Keratinocyte (primary cell): ENCODE results near the gene FGF11. TPM values are rescaled to one million over a fixed set of nuclear protein-coding genes. Genes with fewer than 3 reads are reported as not detected.

Source experiments
- DNase-seq: peaks from one replicate; pipeline ENCODE4 v3.0.0-alpha.2; 2011; ENCODE audit warnings: low read depth, missing footprints, low spot score
- FAIRE-seq: peaks from 2 replicates; lab custom pipeline; 2011; peaks lifted over from hg19 to GRCh38; lab: Jason Lieb, UNC
- H2AFZ ChIP-seq: 2 replicates; pipeline ENCODE4 v1.6.0; 2012; ENCODE audit warnings: low read length, control low read depth, inconsistent platforms; ENCODE audit not compliant: control insufficient read depth
- H3K27ac ChIP-seq: 2 replicates; pipeline ENCODE4 v1.5.1; 2011; ENCODE audit warnings: low read length; ENCODE audit not compliant: control insufficient read depth, insufficient read depth
- H3K27me3 ChIP-seq: 3 replicates; pipeline ENCODE4 v1.6.0; 2011; ENCODE audit warnings: low read length; ENCODE audit not compliant: control insufficient read depth, insufficient read depth; ENCODE audit errors: extremely low read depth
- H3K36me3 ChIP-seq, 2 experiments: 2 replicates in 1 of 2; 3 replicates in 1 of 2; pipeline ENCODE4 v1.5.1; 2011; ENCODE audit warnings: low read length in 2 of 2, mild to moderate bottlenecking in 1 of 2; ENCODE audit not compliant: control insufficient read depth in 2 of 2, insufficient read depth in 2 of 2; ENCODE audit errors: extremely low read depth in 1 of 2
- H3K4me1 ChIP-seq: 3 replicates; pipeline ENCODE4 v1.5.1; 2011; ENCODE audit warnings: low read length; ENCODE audit not compliant: control insufficient read depth, insufficient read depth; ENCODE audit errors: extremely low read depth
- H3K4me2 ChIP-seq: 3 replicates; pipeline ENCODE4 v1.6.0; 2011; ENCODE audit warnings: low read depth, low read length; ENCODE audit not compliant: control insufficient read depth, insufficient read depth; ENCODE audit errors: extremely low read depth
- H3K4me3 ChIP-seq, 3 experiments: fragments of 200-600 bp in 1 of 3; sonication (generic) in 1 of 3; 2 replicates in 2 of 3; 3 replicates in 1 of 3; pipeline ENCODE4 v1.5.1; 2011 to 2016; ENCODE audit warnings: low read length in 3 of 3, mild to moderate bottlenecking in 3 of 3, control low read depth in 2 of 3, inconsistent platforms in 1 of 3, low read depth in 1 of 3, mixed read lengths in 1 of 3, mixed run types in 1 of 3, moderate library complexity in 1 of 3; ENCODE audit not compliant: control insufficient read depth in 2 of 3, insufficient read depth in 2 of 3; ENCODE audit errors: extremely low read depth in 1 of 3
- H3K79me2 ChIP-seq: 2 replicates; pipeline ENCODE4 v1.6.0; 2012; ENCODE audit warnings: low read length; ENCODE audit not compliant: control insufficient read depth, insufficient read depth
- H3K9ac ChIP-seq: 3 replicates; pipeline ENCODE4 v1.6.0; 2011; ENCODE audit warnings: low read length; ENCODE audit not compliant: control insufficient read depth, insufficient read depth; ENCODE audit errors: extremely low read depth
- H3K9me1 ChIP-seq: 3 replicates; pipeline ENCODE4 v1.6.0; 2011; ENCODE audit warnings: low read length; ENCODE audit not compliant: control insufficient read depth, insufficient read depth; ENCODE audit errors: extremely low read depth
- H3K9me3 ChIP-seq: 2 replicates; pipeline ENCODE4 v1.5.1; 2012; ENCODE audit warnings: low read depth, low read length; ENCODE audit not compliant: control insufficient read depth
- H4K20me1 ChIP-seq: 3 replicates; pipeline ENCODE4 v1.6.0; 2011; ENCODE audit warnings: low read length; ENCODE audit not compliant: control insufficient read depth, insufficient read depth; ENCODE audit errors: extremely low read depth
- EZH2 ChIP-seq: IDR thresholded peaks from one replicate; pipeline ENCODE4 v1.6.1; 2012; ENCODE audit warnings: inconsistent platforms, mild to moderate bottlenecking, low read length, moderate library complexity
- dilution Hi-C: fragments of 300-500 bp; cut with MboI; formaldehyde crosslinking; loops from one replicate; pipeline ENCODE4 v1.7.0; 2020; ENCODE audit warnings: low sequenced_read_pairs; ENCODE audit not compliant: extremely low pct_ligation_motif_present
- polyA plus RNA-seq, 5 experiments: library from polyadenylated mRNA; depleted of rRNA in 3 of 5; stranded (reverse) in 3 of 5; stranded (forward) in 1 of 5; unstranded in 1 of 5; fragments of >200 nt; gene quantifications; 1 replicate in 1 of 5; 2 replicates in 3 of 5; 3 replicates in 1 of 5; pipeline versions ENCODE4 v1.2.1 to v1.2.3, GENCODE V29; 2011 to 2012; ENCODE audit warnings: missing spikeins in 2 of 5, low read depth in 1 of 5, low replicate concordance in 1 of 5
- TF ChIP-seq, protein P1 (sequence below), 3 experiments: IDR thresholded peaks in 1 of 3; conservative IDR thresholded peaks in 1 of 3; optimal IDR thresholded peaks in 1 of 3; 2 replicates in 2 of 3; 3 replicates in 1 of 3; pipeline versions ENCODE3 to v1.5.1; 2011; ENCODE audit warnings: low read length in 3 of 3, mild to moderate bottlenecking in 3 of 3, moderate library complexity in 2 of 3, control low read depth in 1 of 3, inconsistent platforms in 1 of 3; ENCODE audit not compliant: insufficient read depth in 2 of 3; ENCODE audit errors: extremely low read depth in 1 of 3

Gene FGF11
- polyA plus RNA-seq, 1 donor (not counting 4 experiments of a cell fraction or from before 2014, with no cell fraction given) = 30.4 TPM

DNA sequence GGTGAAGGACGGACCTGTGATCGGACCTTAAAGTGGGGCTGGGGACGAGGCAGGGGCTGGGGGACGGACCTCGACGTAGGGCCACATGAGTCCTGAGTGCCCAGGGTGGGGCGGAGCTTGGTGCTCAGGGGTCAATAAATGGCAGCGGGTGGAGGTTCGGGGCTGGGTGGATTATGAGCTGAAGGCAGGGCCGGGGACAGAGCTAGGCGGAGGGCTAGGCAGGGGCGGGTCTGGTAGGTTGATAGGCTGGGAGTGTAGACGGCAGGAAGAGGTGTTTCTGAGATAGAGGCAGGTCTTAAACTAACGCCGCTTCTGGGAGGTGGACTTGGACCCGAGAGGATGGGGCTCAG, 6.3 kb downstream of the FGF11 start:
- peak overlapping the region; percentile 77 for H3K4me2 ChIP-seq
- DNase-seq = no peak

DNA sequence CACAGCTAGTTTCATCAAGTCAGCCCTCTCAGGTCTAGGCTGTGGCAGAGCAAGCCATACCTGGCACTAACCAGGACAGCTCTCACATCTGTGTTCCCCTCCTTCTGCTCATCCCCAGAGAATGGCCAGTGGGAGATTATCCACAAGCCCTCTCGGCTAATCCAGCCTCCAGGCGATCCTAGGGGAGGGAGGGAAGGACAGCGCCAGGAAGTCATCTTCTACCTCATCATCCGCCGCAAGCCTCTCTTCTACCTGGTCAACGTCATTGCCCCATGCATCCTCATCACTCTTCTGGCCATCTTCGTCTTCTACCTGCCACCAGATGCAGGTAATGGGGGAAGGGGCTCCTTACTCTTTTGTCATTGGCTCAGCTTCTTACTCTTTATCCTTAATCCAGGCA, 9.1 kb downstream of the FGF11 start:
- TF ChIP-seq, protein P1, sequence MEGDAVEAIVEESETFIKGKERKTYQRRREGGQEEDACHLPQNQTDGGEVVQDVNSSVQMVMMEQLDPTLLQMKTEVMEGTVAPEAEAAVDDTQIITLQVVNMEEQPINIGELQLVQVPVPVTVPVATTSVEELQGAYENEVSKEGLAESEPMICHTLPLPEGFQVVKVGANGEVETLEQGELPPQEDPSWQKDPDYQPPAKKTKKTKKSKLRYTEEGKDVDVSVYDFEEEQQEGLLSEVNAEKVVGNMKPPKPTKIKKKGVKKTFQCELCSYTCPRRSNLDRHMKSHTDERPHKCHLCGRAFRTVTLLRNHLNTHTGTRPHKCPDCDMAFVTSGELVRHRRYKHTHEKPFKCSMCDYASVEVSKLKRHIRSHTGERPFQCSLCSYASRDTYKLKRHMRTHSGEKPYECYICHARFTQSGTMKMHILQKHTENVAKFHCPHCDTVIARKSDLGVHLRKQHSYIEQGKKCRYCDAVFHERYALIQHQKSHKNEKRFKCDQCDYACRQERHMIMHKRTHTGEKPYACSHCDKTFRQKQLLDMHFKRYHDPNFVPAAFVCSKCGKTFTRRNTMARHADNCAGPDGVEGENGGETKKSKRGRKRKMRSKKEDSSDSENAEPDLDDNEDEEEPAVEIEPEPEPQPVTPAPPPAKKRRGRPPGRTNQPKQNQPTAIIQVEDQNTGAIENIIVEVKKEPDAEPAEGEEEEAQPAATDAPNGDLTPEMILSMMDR (optimal IDR thresholded peaks at IDR 0.05 in 1 of 3, IDR thresholded peaks at IDR 0.05 in 1 of 3, conservative IDR thresholded peaks at IDR 0.05 in 1 of 3; ENCODE audit: extremely low read depth in 1 of 3, insufficient read depth in 2 of 3, low read length in 3 of 3) = no peak
- TF ChIP-seq EZH2 = no peak
- Histone ChIP-seq H3K27ac (no peak overlapping the region), H3K79me2 (no peaks in the 10 kb centered on the region), H3K4me1 (peaks cover 46% of the 10 kb centered on the region), H3K9me3 (no peaks in the 10 kb centered on the region), H3K9me1 (peaks cover 3% of the 10 kb centered on the region), H3K36me3 (peaks cover 3 to 4% of the 10 kb centered on the region in 2 experiments), H3K4me3 (no peak overlapping the region), H3K9ac (no peak overlapping the region), H4K20me1 (no peaks in the 10 kb centered on the region), H2AFZ (no peak overlapping the region), H3K27me3 (no peaks in the 10 kb centered on the region), H3K4me2 (no peak overlapping the region)
- DNase-seq (no peak), FAIRE-seq (no peak)
- dilution Hi-C loops = no loop called here

More for the DNA sequence above, 6.3 kb downstream of the FGF11 start:
- peak; percentile 67 for FAIRE-seq
- peaks cover 3 to 8% of the 10 kb centered on the region in 2 experiments for H3K36me3 ChIP-seq
- peak overlapping the region; percentile 62 for H3K9ac ChIP-seq
- no peak for TF ChIP-seq EZH2
- TF ChIP-seq, protein P1 (optimal IDR thresholded peaks at IDR 0.05 in 1 of 3, IDR thresholded peaks at IDR 0.05 in 1 of 3, conservative IDR thresholded peaks at IDR 0.05 in 1 of 3; ENCODE audit: extremely low read depth in 1 of 3, insufficient read depth in 2 of 3, low read length in 3 of 3) = no peak
- H3K4me3 ChIP-seq = peak overlapping the region; percentile 40 to 67 (median 57)
- peaks cover 45% of the 10 kb centered on the region for H3K4me1 ChIP-seq
- H4K20me1 ChIP-seq = no peaks in the 10 kb centered on the region
- no peaks in the 10 kb centered on the region for H3K27me3 ChIP-seq
- peak overlapping the region; percentile 52 for H3K27ac ChIP-seq
- H3K9me3 ChIP-seq = no peaks in the 10 kb centered on the region
- H2AFZ ChIP-seq = peak overlapping the region; percentile 62
- peaks cover 5% of the 10 kb centered on the region for H3K9me1 ChIP-seq
- dilution Hi-C loops = no loop called here
- H3K79me2 ChIP-seq = no peaks in the 10 kb centered on the region
